Ishikawa (cell line): ENCODE results near the gene MAGI2.

Source experiments
- CEBPB ChIP-seq: IDR thresholded peaks from 2 replicates; pipeline ENCODE4 v1.6.1; 2012
- EGR1 ChIP-seq: IDR thresholded peaks from 2 replicates; pipeline ENCODE4 v1.6.1; 2012
- EP300 ChIP-seq: IDR thresholded peaks from 2 replicates; pipeline ENCODE4 v1.6.1; 2012; ENCODE audit warnings: borderline replicate concordance
- MAX ChIP-seq: IDR thresholded peaks from 2 replicates; pipeline ENCODE4 v1.6.1; 2012
- NFIC ChIP-seq: IDR thresholded peaks from 2 replicates; pipeline ENCODE4 v1.6.1; 2012
- RAD21 ChIP-seq: IDR thresholded peaks from 2 replicates; pipeline ENCODE4 v1.6.1; 2012; ENCODE audit warnings: low read depth
- USF1 ChIP-seq: IDR thresholded peaks from 2 replicates; pipeline ENCODE4 v1.6.1; 2012
- YY1 ChIP-seq: IDR thresholded peaks from 2 replicates; pipeline ENCODE4 v1.6.1; 2012; ENCODE audit warnings: low read depth

- TF ChIP-seq RAD21, result no peak
- no peak for TF ChIP-seq USF1
- TF ChIP-seq CEBPB, result no peak
- TF ChIP-seq EGR1, result no peak
- no peak for TF ChIP-seq YY1
- TF ChIP-seq EP300, result no peak
- no peak for TF ChIP-seq NFIC
- TF ChIP-seq MAX, result no peak
These were observed 1379.7 kb downstream of the MAGI2 start for GRCh38 chr7:78073609-78074382.
